Gastrocnemius medialis (tissue), 4 donors: ENCODE data around the gene SMG6. TPM values are rescaled to one million over a fixed set of nuclear protein-coding genes. Genes with fewer than 3 reads are reported as not detected.
A peak's percentile ranks its signal among the peaks of the same experiment; 100 is the strongest.

Experiments used
- ATAC-seq, 2 donors: fragments of 150-250 bp; one replicate each; pipeline ENCODE4 v1.9.1; 2016
- DNase-seq, 2 donors: peaks; one replicate each; pipeline ENCODE4 v3.0.0-alpha.2; 2019
- H3K27ac ChIP-seq, 4 donors: fragments of 200-600 bp; sonication (generic); 1 replicate in 1 of 4; 2 replicates in 3 of 4; pipeline ENCODE4 v1.5.1; 2016 to 2018; ENCODE audit warnings: mild to moderate bottlenecking in 2 of 4, moderate library complexity in 1 of 4
- H3K27me3 ChIP-seq, 3 donors: fragments of 200-600 bp; sonication (generic) in 2 of 3; 1 replicate in 1 of 3; 2 replicates in 2 of 3; pipeline versions ENCODE4 v1.5.1 to v1.6.0; 2016 to 2019; ENCODE audit warnings: mild to moderate bottlenecking in 1 of 3, moderate library complexity in 1 of 3
- H3K36me3 ChIP-seq, 2 donors: fragments of 200-600 bp; sonication (generic) in 1 of 2; one replicate each; pipeline ENCODE4 v1.5.1; 2017 to 2018
- H3K4me1 ChIP-seq, 2 donors: fragments of 200-600 bp; sonication (generic) in 1 of 2; one replicate each; pipeline ENCODE4 v1.5.1; 2016 to 2017; ENCODE audit warnings: mild to moderate bottlenecking in 2 of 2
- H3K4me3 ChIP-seq, 4 donors: fragments of 200-600 bp; sonication (generic) in 3 of 4; 1 replicate in 1 of 4; 2 replicates in 3 of 4; pipeline ENCODE4 v1.5.1; 2016 to 2019; ENCODE audit warnings: mild to moderate bottlenecking in 2 of 4
- H3K9me3 ChIP-seq, 3 donors: fragments of 200-600 bp; sonication (generic) in 2 of 3; 1 replicate in 1 of 3; 2 replicates in 2 of 3; pipeline ENCODE4 v1.5.1; 2016 to 2019
- POLR2A ChIP-seq, 2 donors: fragments of 450-650 bp; IDR thresholded peaks; one replicate each; pipeline ENCODE4 v1.6.1; 2017; ENCODE audit warnings: antibody characterized with exemption in 2 of 2, mild to moderate bottlenecking in 2 of 2, moderate library complexity in 2 of 2
- in situ Hi-C, 4 donors: fragments of 200-750 bp; cut with MboI; loops; one replicate each; pipeline versions ENCODE4 v1.15.0 to v1.8.0; 2017; ENCODE audit warnings: low sequenced_read_pairs in 4 of 4
- intact Hi-C: fragments of 100-400 bp; cut with DNase I; formaldehyde crosslinking; loops from one replicate; pipeline ENCODE4 v1.15.1; 2023; ENCODE audit warnings: low total_unique reads
- total RNA-seq, 4 donors: library from RNA; depleted of rRNA; stranded (reverse); fragments of >200 nt; gene quantifications; one replicate each; pipeline versions ENCODE4 v1.1.0 to v1.2.3, GENCODE V29; 2016
- TF ChIP-seq, protein P1 (sequence below), 5 experiments: fragments of 450-650 bp in 3 of 5; fragments of 200-600 bp in 2 of 5; sonication (generic) in 2 of 5; IDR thresholded peaks in 4 of 5; conservative IDR thresholded peaks in 1 of 5; 1 replicate in 4 of 5; 2 replicates in 1 of 5; pipeline ENCODE4 v1.5.1; 2016 to 2019; ENCODE audit warnings: antibody characterized with exemption in 5 of 5, mild to moderate bottlenecking in 3 of 5, moderate library complexity in 3 of 5

SMG6 gene
- total RNA-seq, 4 donors from 2014 or later, result 20.5 to 27.8 (median 23.0) TPM

DNA sequence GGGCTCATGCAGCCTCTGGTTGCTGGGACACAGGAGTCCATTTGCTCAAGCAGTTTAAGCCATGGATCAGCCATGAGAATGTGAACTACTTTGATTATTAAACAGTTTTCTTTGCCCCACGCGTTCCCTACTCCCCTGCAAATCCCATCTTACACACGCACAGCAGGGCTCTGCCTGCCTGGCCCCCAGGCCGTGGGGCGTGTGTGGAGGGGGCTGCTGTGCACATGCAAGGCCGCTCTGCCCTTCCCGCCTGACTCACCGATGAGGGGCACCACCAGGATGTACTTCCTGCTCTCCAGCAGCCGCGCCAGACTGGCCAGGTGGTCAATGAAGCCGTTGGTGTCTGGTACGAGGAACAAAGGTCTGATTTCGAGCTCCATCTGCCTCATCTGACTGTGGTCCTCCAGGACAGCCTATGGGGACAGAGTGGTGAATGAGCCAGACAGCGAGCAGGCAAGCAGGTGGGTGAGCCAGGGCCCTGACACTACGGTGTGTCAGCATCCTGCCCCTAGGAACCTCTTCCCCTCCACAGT lies 235.0 kb downstream of the SMG6 start:
- in situ Hi-C loops, result loop anchor here in 2 of 4 donors (5.0 to 10.0 kb wide), 2 partner anchors 174 to 176 kb away; no protein-coding TSS in a partner anchor
- intact Hi-C loops, result no loop called here
- ATAC-seq, result no peak
- Histone ChIP-seq H3K27ac (peak overlapping the region; percentile 68 to 82 (median 74)), H3K36me3 (peaks cover 0 to 25% of the 10 kb centered on the region in 2 donors), H3K27me3 (no peaks in the 10 kb centered on the region), H3K9me3 (no peaks in the 10 kb centered on the region), H3K4me3 (no peak overlapping the region), H3K4me1 (peaks cover 39 to 54% of the 10 kb centered on the region in 2 donors)
- no peak for TF ChIP-seq POLR2A (IDR thresholded peaks at IDR 0.05)
- TF ChIP-seq, protein P1, sequence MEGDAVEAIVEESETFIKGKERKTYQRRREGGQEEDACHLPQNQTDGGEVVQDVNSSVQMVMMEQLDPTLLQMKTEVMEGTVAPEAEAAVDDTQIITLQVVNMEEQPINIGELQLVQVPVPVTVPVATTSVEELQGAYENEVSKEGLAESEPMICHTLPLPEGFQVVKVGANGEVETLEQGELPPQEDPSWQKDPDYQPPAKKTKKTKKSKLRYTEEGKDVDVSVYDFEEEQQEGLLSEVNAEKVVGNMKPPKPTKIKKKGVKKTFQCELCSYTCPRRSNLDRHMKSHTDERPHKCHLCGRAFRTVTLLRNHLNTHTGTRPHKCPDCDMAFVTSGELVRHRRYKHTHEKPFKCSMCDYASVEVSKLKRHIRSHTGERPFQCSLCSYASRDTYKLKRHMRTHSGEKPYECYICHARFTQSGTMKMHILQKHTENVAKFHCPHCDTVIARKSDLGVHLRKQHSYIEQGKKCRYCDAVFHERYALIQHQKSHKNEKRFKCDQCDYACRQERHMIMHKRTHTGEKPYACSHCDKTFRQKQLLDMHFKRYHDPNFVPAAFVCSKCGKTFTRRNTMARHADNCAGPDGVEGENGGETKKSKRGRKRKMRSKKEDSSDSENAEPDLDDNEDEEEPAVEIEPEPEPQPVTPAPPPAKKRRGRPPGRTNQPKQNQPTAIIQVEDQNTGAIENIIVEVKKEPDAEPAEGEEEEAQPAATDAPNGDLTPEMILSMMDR (IDR thresholded peaks at IDR 0.05 in 4 of 5, conservative IDR thresholded peaks at IDR 0.05 in 1 of 5), result no peak
- no peak for DNase-seq

- in situ Hi-C loops (loop anchor here in 2 of 4 donors (5.0 to 10.0 kb wide), 2 partner anchors 174 to 177 kb away; no protein-coding TSS in a partner anchor), intact Hi-C loops (no loop called here)
- Histone ChIP-seq H3K4me3 (no peak overlapping the region), H3K27me3 (no peaks in the 10 kb centered on the region), H3K4me1 (peaks cover 44 to 57% of the 10 kb centered on the region in 2 donors), H3K36me3 (peaks cover 0 to 25% of the 10 kb centered on the region in 2 donors), H3K9me3 (no peaks in the 10 kb centered on the region), H3K27ac (peak overlapping the region; percentile 68 to 82 (median 74))
- no peak for TF ChIP-seq POLR2A (IDR thresholded peaks at IDR 0.05)
- TF ChIP-seq, protein P1 (IDR thresholded peaks at IDR 0.05 in 4 of 5, conservative IDR thresholded peaks at IDR 0.05 in 1 of 5), result no peak
- ATAC-seq (no peak), DNase-seq (no peak)
Measured at GRCh38 chr17:2068031-2068518, 235.5 kb downstream of the SMG6 start.

DNA sequence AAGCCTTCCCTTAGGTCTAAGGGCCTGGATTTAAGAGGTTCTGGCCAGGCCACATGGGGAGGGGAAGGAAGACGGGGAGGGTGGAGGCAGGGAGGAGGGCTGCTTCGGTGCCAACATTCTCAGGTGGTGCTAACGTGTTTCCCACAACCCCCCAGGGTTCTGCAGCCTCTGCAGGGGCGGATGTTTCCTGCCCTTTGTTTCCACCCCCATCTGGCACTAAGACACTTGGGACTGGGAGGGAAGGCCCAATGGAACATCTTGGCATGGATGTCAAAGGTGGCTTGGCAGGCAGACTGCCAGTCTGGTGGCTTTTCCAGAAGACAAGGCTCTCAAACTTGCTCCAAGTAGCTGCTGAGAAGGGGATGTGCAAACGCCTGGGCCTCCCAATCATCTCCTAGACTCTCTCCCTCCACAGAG lies 236.0 kb downstream of the SMG6 start:
- Histone ChIP-seq H3K27me3 (no peaks in the 10 kb centered on the region), H3K27ac (peak overlapping the region; percentile 68 to 82 (median 74)), H3K9me3 (no peaks in the 10 kb centered on the region), H3K4me1 (peaks cover 48 to 53% of the 10 kb centered on the region in 2 donors), H3K36me3 (peaks cover 0 to 25% of the 10 kb centered on the region in 2 donors), H3K4me3 (no peak overlapping the region)
- intact Hi-C loops, result no loop called here
- in situ Hi-C loops, result loop anchor here in 2 of 4 donors (5.0 to 10.0 kb wide), 2 partner anchors 175 to 177 kb away; no protein-coding TSS in a partner anchor
- DNase-seq (no peak), ATAC-seq (no peak)
- no peak for TF ChIP-seq POLR2A (IDR thresholded peaks at IDR 0.05)
- TF ChIP-seq, protein P1 (IDR thresholded peaks at IDR 0.05 in 4 of 5, conservative IDR thresholded peaks at IDR 0.05 in 1 of 5), result no peak

DNA sequence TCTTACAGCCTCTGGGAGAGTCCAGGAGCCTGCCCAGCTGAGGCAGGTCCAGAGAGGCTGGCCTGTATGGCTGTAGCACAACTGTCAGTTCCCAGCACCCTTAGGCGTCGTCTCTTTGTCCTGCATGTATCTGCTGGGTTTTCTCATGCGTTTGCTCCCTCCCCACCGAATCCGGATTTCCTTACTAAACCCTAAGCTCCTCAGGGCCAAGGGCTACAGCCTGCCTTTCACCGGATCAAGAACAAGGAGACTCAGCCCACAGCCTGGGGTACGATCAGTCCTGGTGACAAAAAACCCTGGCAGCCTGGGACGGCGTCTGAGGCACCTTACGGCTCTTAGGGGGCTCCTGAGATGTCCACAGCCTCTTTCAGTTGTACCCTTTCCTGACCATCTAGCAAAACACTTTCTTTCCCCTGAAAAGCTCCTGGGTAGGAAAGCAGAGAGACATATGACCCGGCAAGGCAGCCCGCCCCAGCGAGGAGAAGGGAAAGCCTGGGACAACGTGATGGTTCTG lies 236.5 kb downstream of the SMG6 start:
- Histone ChIP-seq H3K4me1 (peaks cover 49 to 51% of the 10 kb centered on the region in 2 donors), H3K27ac (peak overlapping the region; percentile 68 to 82 (median 74))
- in situ Hi-C loops, result loop anchor here in 2 of 4 donors (5.0 to 10.0 kb wide), 2 partner anchors 175 to 178 kb away; no protein-coding TSS in a partner anchor

More for the DNA sequence above, 236.5 kb downstream of the SMG6 start:
- TF ChIP-seq, protein P1 (IDR thresholded peaks at IDR 0.05 in 4 of 5, conservative IDR thresholded peaks at IDR 0.05 in 1 of 5), result no peak
- no peak for TF ChIP-seq POLR2A (IDR thresholded peaks at IDR 0.05)
- peaks cover 0 to 25% of the 10 kb centered on the region in 2 donors for H3K36me3 ChIP-seq
- H3K9me3 ChIP-seq, result no peaks in the 10 kb centered on the region
- intact Hi-C loops, result no loop called here
- no peak overlapping the region for H3K4me3 ChIP-seq
- DNase-seq (no peak), ATAC-seq (no peak)
- H3K27me3 ChIP-seq, result no peaks in the 10 kb centered on the region
